Esophagus muscularis mucosa (tissue), 4 donors: Measurements from ENCODE around the gene KRTAP10-10. TPM values are rescaled to one million over a fixed set of nuclear protein-coding genes. Genes with fewer than 3 reads are reported as not detected.
A peak's percentile ranks its signal among the peaks of the same experiment; 100 is the strongest.

ENCODE experiments used
- DNase-seq: peaks from one replicate; pipeline ENCODE4 v3.0.0-alpha.2; 2017; ENCODE audit errors: extremely low spot score
- H3K27ac ChIP-seq, 4 donors: fragments of 200-600 bp; sonication (generic); replicated peaks in 1 of 4; 1 replicate in 3 of 4; 2 replicates in 1 of 4; pipeline ENCODE4 v1.5.1; 2016 to 2019; ENCODE audit warnings: mild to moderate bottlenecking in 1 of 4
- H3K27me3 ChIP-seq, 4 donors: fragments of 200-600 bp; sonication (generic); one replicate each; pipeline versions ENCODE4 v1.5.1 to v1.6.0; 2016 to 2019
- H3K36me3 ChIP-seq, 4 donors: fragments of 200-600 bp; sonication (generic); one replicate each; pipeline ENCODE4 v1.5.1; 2016 to 2019
- H3K4me1 ChIP-seq, 4 donors: fragments of 200-600 bp; sonication (generic); one replicate each; pipeline ENCODE4 v1.5.1; 2016 to 2019
- H3K4me3 ChIP-seq, 4 donors: fragments of 200-600 bp; sonication (generic); 1 replicate in 2 of 4; 2 replicates in 2 of 4; pipeline ENCODE4 v1.5.1; 2016 to 2019; ENCODE audit warnings: mild to moderate bottlenecking in 4 of 4, moderate library complexity in 1 of 4
- H3K9me3 ChIP-seq, 4 donors: fragments of 200-600 bp; sonication (generic); 1 replicate in 3 of 4; 2 replicates in 1 of 4; pipeline ENCODE4 v1.5.1; 2016 to 2019
- EP300 ChIP-seq: sonication (generic); formaldehyde crosslinking; IDR thresholded peaks from one replicate; pipeline ENCODE4 v1.6.1; 2017; ENCODE audit warnings: antibody characterized with exemption
- POLR2A ChIP-seq: fragments of 450-650 bp; IDR thresholded peaks from one replicate; pipeline ENCODE4 v1.6.1; 2017; ENCODE audit warnings: antibody characterized with exemption, moderate library complexity, mild to moderate bottlenecking, low read depth
- POLR2AphosphoS5 ChIP-seq, 2 donors: sonication (generic); formaldehyde crosslinking; IDR thresholded peaks; one replicate each; pipeline ENCODE4 v1.6.1; 2017; ENCODE audit warnings: antibody characterized with exemption in 2 of 2
- WGBS: methylation state at CpG from one replicate; pipeline ENCODE4 v1.1.5; 2018; 5-methylcytosine and 5-hydroxymethylcytosine counted together
- intact Hi-C: fragments of 100-400 bp; cut with DNase I; formaldehyde crosslinking; loops from one replicate; pipeline ENCODE4 v1.15.1; 2023
- total RNA-seq, 4 donors: library from RNA; depleted of rRNA; stranded (reverse); fragments of >200 nt; gene quantifications; one replicate each; pipeline versions ENCODE4 v1.1.0 to v1.2.1, GENCODE V29; 2016
- TF ChIP-seq, protein P1 (sequence below), 3 experiments: fragments of 200-600 bp in 2 of 3; fragments of 450-650 bp in 1 of 3; sonication (generic) in 2 of 3; IDR thresholded peaks; one replicate each; pipeline ENCODE4 v1.5.1; 2017 to 2019; ENCODE audit warnings: antibody characterized with exemption in 3 of 3, mild to moderate bottlenecking in 2 of 3, moderate library complexity in 1 of 3

Gene KRTAP10-10
- total RNA-seq, 4 donors from 2014 or later: not detected

DNA sequence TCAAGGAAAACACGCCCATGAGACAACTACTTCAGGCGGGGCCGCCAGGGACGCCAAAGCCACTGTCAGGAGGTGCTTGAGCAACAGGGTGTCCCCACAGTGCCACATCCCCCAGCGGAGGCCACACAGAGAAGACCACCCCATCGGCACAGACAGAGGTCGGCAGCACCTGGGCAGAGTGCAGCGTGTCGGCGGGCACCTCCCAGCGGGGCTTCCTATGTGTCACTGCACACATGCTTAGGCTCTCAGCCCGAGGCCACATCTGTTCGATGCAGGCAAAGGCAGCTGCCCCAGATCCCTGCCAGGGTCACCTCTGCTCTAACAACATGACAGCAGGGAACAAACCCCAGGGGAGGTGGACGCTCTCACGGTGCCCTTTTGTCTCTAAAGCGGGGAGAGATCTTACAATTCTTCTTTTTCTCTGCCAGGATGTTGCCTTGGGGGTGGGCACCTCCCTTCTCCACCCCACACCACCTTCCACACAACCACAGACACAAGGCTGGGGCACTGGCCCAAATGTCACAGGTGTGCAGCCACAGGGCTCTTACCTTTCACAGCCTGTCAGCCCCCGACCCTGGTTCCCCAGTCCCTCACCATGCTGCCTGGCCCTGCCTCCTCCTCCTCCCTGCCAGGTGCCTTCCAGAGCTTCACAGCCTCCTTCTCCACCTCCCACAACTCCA lies 21.1 kb upstream of the KRTAP10-10 start:
- intact Hi-C loops: no loop called here
- Histone ChIP-seq H3K27ac (no peak overlapping the region), H3K36me3 (no peaks in the 10 kb centered on the region), H3K4me1 (no peaks in the 10 kb centered on the region), H3K9me3 (peaks cover 0 to 23% (median 9%) of the 10 kb centered on the region in 4 donors), H3K27me3 (peaks cover 0 to 50% (median 0%) of the 10 kb centered on the region in 4 donors), H3K4me3 (no peak overlapping the region)
- 52% methylated on average over 7 of the region's 17 CpGs for WGBS
- TF ChIP-seq POLR2A (no peak), POLR2AphosphoS5 (IDR thresholded peaks at IDR 0.05) (no peak), EP300 (no peak)
- TF ChIP-seq, protein P1, sequence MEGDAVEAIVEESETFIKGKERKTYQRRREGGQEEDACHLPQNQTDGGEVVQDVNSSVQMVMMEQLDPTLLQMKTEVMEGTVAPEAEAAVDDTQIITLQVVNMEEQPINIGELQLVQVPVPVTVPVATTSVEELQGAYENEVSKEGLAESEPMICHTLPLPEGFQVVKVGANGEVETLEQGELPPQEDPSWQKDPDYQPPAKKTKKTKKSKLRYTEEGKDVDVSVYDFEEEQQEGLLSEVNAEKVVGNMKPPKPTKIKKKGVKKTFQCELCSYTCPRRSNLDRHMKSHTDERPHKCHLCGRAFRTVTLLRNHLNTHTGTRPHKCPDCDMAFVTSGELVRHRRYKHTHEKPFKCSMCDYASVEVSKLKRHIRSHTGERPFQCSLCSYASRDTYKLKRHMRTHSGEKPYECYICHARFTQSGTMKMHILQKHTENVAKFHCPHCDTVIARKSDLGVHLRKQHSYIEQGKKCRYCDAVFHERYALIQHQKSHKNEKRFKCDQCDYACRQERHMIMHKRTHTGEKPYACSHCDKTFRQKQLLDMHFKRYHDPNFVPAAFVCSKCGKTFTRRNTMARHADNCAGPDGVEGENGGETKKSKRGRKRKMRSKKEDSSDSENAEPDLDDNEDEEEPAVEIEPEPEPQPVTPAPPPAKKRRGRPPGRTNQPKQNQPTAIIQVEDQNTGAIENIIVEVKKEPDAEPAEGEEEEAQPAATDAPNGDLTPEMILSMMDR (IDR thresholded peaks at IDR 0.05): no peak
- DNase-seq: peak; percentile 85

DNA sequence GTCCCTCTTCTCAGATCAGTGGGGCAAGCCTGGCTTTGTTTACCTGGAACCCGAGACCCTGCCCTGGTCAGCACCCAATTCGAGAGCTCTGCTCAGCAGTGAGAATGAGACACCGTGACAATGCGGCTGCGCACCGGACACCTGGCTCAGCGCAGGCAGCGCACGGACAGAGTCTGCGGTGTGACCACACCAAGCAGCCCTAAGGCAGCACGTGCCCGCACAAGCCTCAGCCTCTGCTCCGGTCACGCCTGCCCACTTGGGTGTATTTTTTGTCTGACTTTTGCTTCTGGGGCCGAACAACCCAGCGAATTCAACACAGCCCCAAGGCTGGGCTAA lies 20.6 kb upstream of the KRTAP10-10 start:
- intact Hi-C loops: no loop called here
- TF ChIP-seq EP300 (no peak), POLR2A (no peak), POLR2AphosphoS5 (IDR thresholded peaks at IDR 0.05) (no peak)
- TF ChIP-seq, protein P1 (IDR thresholded peaks at IDR 0.05): no peak
- no peaks in the 10 kb centered on the region for H3K4me1 ChIP-seq
- no peak overlapping the region for H3K27ac ChIP-seq
- no peak overlapping the region for H3K4me3 ChIP-seq
- H3K36me3 ChIP-seq: no peaks in the 10 kb centered on the region
- 70% methylated on average over 14 of the region's 16 CpGs for WGBS
- H3K9me3 ChIP-seq: peaks cover 0 to 18% (median 4%) of the 10 kb centered on the region in 4 donors
- DNase-seq: peak; percentile 57
- H3K27me3 ChIP-seq: peaks cover 0 to 50% (median 0%) of the 10 kb centered on the region in 4 donors

GRCh38 chr21:44617071-44617501 lies 20.1 kb upstream of the KRTAP10-10 start:
- peaks cover 0 to 13% (median 0%) of the 10 kb centered on the region in 4 donors for H3K9me3 ChIP-seq
- peak; percentile 62 for DNase-seq
- no peaks in the 10 kb centered on the region for H3K4me1 ChIP-seq
- peaks cover 0 to 46% (median 0%) of the 10 kb centered on the region in 4 donors for H3K27me3 ChIP-seq
- no peak overlapping the region for H3K27ac ChIP-seq
- H3K4me3 ChIP-seq: no peak overlapping the region
- H3K36me3 ChIP-seq: no peaks in the 10 kb centered on the region
- TF ChIP-seq, protein P1 (IDR thresholded peaks at IDR 0.05): no peak
- TF ChIP-seq POLR2AphosphoS5 (IDR thresholded peaks at IDR 0.05) (no peak), EP300 (no peak), POLR2A (no peak)
- 73% methylated on average over 3 of the region's 8 CpGs for WGBS
- intact Hi-C loops: no loop called here

- Histone ChIP-seq H3K9me3 (peaks cover 0 to 15% (median 2%) of the 10 kb centered on the region in 4 donors), H3K27ac (no peak overlapping the region), H3K27me3 (peaks cover 0 to 32% (median 0%) of the 10 kb centered on the region in 4 donors), H3K36me3 (no peaks in the 10 kb centered on the region), H3K4me1 (no peaks in the 10 kb centered on the region), H3K4me3 (no peak overlapping the region)
- WGBS: 13% methylated on average over 4 of the region's 4 CpGs
- intact Hi-C loops: no loop called here
- TF ChIP-seq, protein P1 (IDR thresholded peaks at IDR 0.05): peak in 1 of 3 experiments; percentile 17
- no peak for TF ChIP-seq POLR2A
- peak; percentile 79 for DNase-seq
Measured at GRCh38 chr21:44618504-44618903, 18.7 kb upstream of the KRTAP10-10 start.
